ENCODE results near the gene LEFTY1.
"Not testable (repeated sequence)": the region's sequence is repeated elsewhere in the genome, so short reads cannot be mapped to it uniquely, and the experiment has no call there.

LEFTY1 gene

DNA sequence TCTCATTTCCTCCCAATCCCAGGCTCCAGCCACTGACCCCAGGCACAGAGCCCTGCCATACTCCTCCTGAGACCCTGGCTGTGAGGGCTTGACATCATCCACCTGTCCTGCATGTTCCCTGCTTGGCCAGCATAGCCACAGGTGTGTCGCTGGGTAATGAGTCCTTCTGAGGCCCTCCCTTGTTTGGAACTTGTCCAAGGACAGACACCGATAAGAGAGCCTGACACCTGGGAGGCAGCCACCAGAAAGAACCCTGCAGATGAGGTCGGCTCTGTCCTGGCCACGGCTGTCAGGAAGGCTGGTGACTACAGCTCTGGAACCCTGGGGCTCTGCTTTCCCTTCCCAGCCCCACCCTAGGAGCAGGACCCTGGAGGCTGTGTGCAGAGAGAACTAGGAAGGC, 41.3 kb downstream of the LEFTY1 start:
- DNase-seq: no peak

GRCh38 chr1:225846331-225847310, 42.3 kb downstream of the LEFTY1 start:
- no peak for DNase-seq

DNA sequence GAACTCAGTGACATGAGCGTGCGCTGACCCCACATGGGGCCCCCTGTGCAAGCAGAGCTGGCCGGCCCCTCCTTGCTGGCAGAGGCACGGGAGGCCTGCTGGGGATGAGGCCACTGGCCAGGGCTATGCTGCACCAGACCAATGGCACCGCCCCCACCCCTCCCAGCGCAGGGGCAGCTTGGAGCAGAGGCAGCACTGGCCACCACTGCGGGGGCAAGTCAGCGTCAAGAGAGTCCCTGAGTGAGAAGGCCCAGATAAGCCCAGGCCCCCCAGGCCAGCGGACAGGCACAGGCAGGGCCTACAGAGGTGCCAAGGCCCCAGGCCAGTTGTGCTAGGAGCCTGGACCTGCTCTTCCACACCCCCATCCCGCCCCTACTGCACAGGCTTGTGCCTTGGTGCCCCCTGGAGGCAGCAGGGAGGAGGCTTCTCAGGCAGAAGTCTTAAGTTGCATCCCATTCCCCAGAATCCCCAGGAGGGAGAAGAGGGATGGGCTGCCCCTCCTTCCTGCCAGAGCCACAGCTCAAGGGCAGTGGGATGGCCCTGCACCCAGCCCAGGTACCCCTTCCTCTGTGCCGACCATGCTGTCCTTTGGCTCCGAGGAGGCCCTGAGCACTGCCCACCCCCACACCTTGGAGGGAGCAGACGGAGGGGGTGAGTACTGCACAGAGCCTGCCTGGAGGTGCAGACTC, 43.2 kb downstream of the LEFTY1 start:
- peak; percentile 43 to 56 for DNase-seq

GRCh38 chr1:225845097-225845496, 43.8 kb downstream of the LEFTY1 start:
- no peak for DNase-seq

- no peak for DNase-seq
Measured at GRCh38 chr1:225844236-225845061, 44.5 kb downstream of the LEFTY1 start.

DNA sequence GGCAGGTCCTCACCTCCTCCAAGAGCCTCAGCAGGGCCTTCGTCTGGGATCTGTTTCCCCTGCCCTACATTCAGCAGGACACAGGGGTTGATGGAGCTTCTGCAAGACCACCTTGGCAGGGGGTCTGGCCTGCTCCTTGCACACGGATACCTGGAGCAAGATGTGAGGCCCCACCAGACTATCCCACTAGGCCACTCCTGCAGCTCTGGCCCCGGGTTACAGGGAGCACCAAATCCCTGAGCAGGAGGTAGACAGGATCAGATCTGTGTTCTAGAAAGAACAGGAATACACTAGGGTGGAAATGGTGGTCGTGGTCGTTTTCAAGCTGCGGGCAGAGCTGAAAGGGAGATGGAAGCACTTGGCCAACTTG, 45.5 kb downstream of the LEFTY1 start:
- no peak for DNase-seq

GRCh38 chr1:225842788-225843425, 46.0 kb downstream of the LEFTY1 start:
- DNase-seq: no peak

GRCh38 chr1:225842074-225842473, 46.9 kb downstream of the LEFTY1 start:
- no peak for DNase-seq

DNA sequence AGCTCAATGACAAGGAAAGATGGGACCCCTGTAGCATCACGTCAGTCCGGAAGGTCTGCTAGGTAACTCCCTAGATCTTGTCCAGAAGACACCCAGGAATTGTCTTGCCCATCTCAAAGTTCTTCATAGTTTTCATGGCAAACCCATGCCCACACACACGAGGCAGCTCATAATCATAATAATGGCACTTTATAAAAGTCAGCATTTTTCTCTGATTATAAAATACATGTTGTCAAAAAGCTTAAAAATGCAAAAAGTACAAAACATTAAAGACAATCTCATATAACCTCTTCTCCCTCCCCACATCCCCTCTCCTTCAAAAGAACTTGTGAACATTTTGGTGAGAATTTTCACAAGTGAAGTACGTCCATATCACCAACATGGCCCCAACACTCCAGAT, 48.2 kb downstream of the LEFTY1 start:
- no peak for DNase-seq

DNA sequence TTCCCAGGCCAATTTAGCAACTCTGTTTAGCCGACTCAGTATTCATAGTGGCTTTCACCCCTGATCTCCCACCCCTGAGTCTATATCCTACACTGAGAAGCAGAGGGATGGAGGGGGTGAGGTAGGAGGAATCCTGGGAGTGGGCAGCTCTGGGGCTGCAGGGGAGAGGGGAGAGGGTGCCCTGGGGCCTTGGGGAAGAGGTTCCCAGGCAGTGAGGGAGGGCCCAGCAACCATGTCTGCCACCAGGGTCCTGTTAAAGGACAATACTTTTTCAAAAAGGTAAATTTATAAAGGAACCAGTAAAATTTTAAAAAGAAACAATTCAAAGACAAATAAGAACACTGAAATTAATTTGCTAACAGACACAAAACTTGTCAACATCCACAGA, 48.7 kb downstream of the LEFTY1 start:
- DNase-seq: no peak

DNA sequence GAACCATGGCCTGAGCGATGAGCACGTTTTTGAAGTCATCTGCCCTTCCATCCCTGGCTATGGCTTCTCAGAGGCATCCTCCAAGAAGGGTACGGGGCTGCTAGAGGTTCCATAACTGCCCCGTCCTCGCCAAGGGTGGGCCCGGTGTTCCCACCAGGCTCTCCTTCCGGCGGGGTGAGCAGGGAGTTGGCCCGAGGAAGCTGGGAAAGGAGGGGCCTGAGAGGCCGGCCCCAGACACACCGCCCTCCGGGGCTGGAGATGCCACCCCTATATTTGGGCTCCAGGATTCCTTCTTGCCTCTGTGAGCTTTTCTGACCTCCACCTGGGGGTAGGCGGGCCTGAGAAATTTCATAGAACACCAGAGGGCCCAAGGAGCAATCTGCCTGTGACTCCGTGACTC, 50.2 kb downstream of the LEFTY1 start:
- DNase-seq: no peak

DNA sequence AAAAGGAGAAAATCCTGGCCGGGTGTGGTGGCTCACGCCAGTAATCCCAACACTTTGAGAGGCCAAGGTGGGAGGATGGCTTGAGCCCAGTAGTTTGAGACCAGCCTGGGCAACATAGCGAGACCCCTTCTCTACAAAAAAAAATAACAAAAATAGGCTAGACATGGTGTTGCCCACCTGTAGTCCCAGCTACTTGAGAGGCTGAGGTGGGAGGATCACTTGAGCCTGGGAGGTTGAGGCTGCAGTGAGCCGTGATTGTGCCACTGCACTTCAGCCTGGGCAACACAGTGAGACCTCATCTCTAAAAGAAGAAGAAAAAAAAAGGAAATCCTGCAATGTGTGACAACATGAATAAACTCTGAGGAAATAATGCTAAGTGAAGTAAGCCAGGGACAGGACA, 52.6 kb downstream of the LEFTY1 start:
- DNase-seq: not testable (repeated sequence)

All from NCI-H1930 (cell line).